GM19099 (cell line): ENCODE measurements around the gene RBM6.

Source experiments
- POLR2A ChIP-seq: IDR thresholded peaks from 3 replicates; pipeline ENCODE4 v1.6.1; 2011; ENCODE audit warnings: low read depth; ENCODE audit not compliant: insufficient read length; ENCODE audit errors: extremely low read depth

Gene RBM6

DNA sequence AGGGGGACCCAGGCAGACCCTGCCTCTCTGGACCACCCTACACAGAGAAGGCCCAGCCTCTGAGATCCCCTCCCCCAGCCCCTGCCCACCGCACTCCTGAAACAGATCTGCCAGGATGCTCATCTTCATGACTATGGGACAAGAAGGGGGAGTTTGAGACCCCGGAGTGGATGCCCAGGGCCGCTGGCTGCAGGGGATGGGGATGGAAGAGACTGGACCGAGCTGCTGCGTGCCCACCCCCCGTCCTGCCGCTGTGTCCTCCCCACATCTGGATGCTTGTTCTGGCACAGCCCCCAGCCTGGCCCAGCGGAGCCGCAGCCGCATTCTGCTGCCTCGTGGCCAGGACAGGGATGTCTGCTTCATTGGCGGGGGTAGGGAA is 184.8 kb downstream of the RBM6 start:
- no peak for TF ChIP-seq POLR2A

DNA sequence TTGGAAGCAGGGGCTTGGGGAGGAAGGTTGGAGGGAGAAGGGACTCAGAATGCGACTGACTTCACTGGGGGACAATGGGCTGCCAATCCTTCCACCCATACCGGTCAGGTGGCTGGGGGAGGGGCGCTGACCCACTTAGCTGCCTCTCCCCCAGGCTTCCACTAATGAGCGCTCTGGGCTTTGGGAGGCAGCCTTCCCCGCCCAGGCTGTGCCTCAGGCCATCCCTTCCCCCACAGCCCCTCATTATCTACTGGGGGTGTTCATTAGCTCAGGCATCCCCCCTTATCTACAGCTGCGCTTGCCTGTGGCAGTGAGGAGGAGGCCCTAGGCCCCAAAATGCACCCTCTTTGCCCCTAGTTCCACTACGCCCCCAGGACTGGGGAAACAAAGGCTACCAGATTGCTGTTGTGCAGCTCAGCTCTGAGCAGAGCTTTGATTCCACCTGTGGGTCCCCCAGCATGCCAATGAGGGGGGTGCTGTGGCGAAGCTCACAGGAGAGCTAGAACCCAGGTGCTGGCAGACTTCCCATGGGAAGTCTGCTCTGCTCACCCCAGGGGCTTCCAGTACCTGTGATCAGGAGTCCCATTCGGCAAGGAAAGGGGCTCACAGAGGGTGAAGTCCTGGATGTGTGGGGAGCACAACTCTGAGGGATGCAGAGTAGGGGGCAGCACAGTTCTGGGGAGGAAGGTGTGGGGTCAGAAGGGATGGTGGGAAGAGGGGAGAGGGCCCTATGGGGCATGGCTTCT is 185.8 kb downstream of the RBM6 start:
- TF ChIP-seq POLR2A: no peak

DNA sequence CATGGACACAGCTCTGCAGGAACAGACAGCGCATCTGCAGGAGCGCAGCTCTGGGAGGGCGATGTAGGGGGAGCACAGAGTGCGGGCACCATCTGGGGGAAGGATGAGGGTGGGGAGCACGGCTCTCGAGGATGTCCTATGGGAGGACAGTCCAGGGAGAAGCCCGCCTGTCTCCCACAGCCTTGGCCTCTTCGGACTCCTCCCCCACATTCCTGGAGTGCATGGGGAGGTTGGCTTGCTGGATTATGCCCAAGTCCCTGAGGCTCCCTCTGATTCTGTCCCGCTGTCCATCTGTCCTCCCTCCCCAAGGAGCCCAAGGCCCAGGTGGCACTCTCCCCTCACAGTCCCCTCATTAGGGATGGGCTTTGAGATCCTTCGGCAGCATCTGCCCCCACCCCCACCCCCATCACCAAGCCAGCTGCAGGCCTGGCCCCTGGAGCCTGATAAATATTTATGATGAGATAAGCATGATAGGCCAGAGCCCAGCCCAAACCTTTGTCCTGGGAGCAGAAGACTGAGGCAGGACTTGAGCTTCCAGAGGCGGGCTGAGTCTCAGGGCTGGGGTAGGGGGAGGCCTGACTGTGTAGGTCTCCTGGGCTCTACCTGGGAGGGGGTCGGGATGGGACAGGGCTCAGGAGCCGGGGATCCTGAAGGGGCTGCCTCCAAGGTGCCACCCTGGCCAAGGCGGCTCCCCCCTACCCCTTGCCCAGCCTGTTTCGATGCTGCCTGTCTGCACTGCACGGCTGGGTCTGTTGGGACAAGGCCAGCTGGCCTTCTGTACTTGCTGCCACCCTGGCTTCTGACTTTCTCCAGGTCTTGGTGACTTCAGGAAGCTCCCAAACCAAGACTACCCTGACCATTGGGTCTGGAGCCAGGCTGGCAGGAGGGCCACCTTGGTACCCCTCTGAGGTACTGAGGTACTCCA is 186.6 kb downstream of the RBM6 start:
- TF ChIP-seq POLR2A: no peak
